ENCODE data around the gene LDLRAD4. TPM values are rescaled to one million over a fixed set of nuclear protein-coding genes. Genes with fewer than 3 reads are reported as not detected.

LDLRAD4 gene
- total and polyA plus RNA-seq, 11 donors = 10.4 to 44.0 (median 29.6) TPM

- H3K36me3 ChIP-seq = peaks cover 0 to 27% (median 8%) of the 10 kb centered on the region in 9 donors
- TF ChIP-seq POLR2A (IDR thresholded peaks at IDR 0.05) = no peak
- TF ChIP-seq CTCF (IDR thresholded peaks at IDR 0.05) = no peak
- ATAC-seq (no peak), DNase-seq (no peak)
- H3K27ac ChIP-seq = peak overlapping the region in 6 of 12 donors; percentile 9 to 57 (median 27)
- no peak overlapping the region for H3K4me3 ChIP-seq
- peaks cover 0 to 51% (median 30%) of the 10 kb centered on the region in 12 donors for H3K4me1 ChIP-seq
- 86 to 90% (median 89%) methylated on average over 22 of the region's 22 CpGs for WGBS, 4 donors
- no peaks in the 10 kb centered on the region for H3K9me3 ChIP-seq
- intact Hi-C loops (cut with DNase I) = loop anchor here in 3 of 10 donors (10.0 kb wide), 6 partner anchors 55 to 225 kb away; no protein-coding TSS in a partner anchor
- H3K27me3 ChIP-seq = no peaks in the 10 kb centered on the region
Measured at GRCh38 chr18:13279181-13280069, 60.9 kb downstream of the LDLRAD4 start.

GRCh38 chr18:13280070-13280795, 61.7 kb downstream of the LDLRAD4 start:
- 53 to 63% (median 59%) methylated on average over 11 of the region's 11 CpGs for WGBS, 4 donors
- TF ChIP-seq POLR2A (IDR thresholded peaks at IDR 0.05) = no peak
- no peak for TF ChIP-seq CTCF (IDR thresholded peaks at IDR 0.05)
- ATAC-seq = peak; percentile 40 to 93 (median 60)
- intact Hi-C loops (cut with DNase I) = loop anchor here in 2 of 10 donors (10.0 kb wide), 3 partner anchors 95 to 225 kb away; no protein-coding TSS in a partner anchor
- H3K27ac ChIP-seq = peak overlapping the region in 7 of 12 donors; percentile 9 to 57 (median 28)
- peaks cover 0 to 51% (median 28%) of the 10 kb centered on the region in 12 donors for H3K4me1 ChIP-seq
- peaks cover 0 to 27% (median 8%) of the 10 kb centered on the region in 9 donors for H3K36me3 ChIP-seq
- no peaks in the 10 kb centered on the region for H3K27me3 ChIP-seq
- DNase-seq = peak in 4 of 5 donors; percentile 47 to 70 (median 56)
- H3K9me3 ChIP-seq = no peaks in the 10 kb centered on the region
- no peak overlapping the region for H3K4me3 ChIP-seq

GRCh38 chr18:13281406-13281805, 62.8 kb downstream of the LDLRAD4 start:
- Histone ChIP-seq H3K9me3 (no peaks in the 10 kb centered on the region), H3K36me3 (peaks cover 0 to 27% (median 8%) of the 10 kb centered on the region in 9 donors), H3K27me3 (no peaks in the 10 kb centered on the region), H3K4me1 (peaks cover 0 to 43% (median 21%) of the 10 kb centered on the region in 12 donors), H3K4me3 (no peak overlapping the region), H3K27ac (peak overlapping the region in 5 of 12 donors; percentile 1 to 36 (median 20))
- DNase-seq = no peak
- no peak for TF ChIP-seq CTCF (IDR thresholded peaks at IDR 0.05)
- TF ChIP-seq POLR2A (IDR thresholded peaks at IDR 0.05) = no peak
- intact Hi-C loops (cut with DNase I) = loop anchor here in 2 of 10 donors (10.0 kb wide), 3 partner anchors 93 to 223 kb away; no protein-coding TSS in a partner anchor
- whole genome bisulfite sequencing, 4 donors = 94 to 96% (median 95%) methylated on average over 2 of the region's 2 CpGs
- no peak for ATAC-seq
